ENCODE results near the gene SLC15A5. TPM values are rescaled to one million over a fixed set of nuclear protein-coding genes. Genes with fewer than 3 reads are reported as not detected.

Gene SLC15A5
- total RNA-seq, 2 donors from 2014 or later: not detected

GRCh38 chr12:16163146-16163545 is 114.3 kb downstream of the SLC15A5 start:
- Histone ChIP-seq H3K27me3 (no peaks in the 10 kb centered on the region), H3K4me1 (no peaks in the 10 kb centered on the region), H3K4me3 (no peak overlapping the region), H3K36me3 (replicated peaks in 1 of 2; ENCODE audit: insufficient read depth in 1 of 2, low read depth in 2 of 2) (no peaks in the 10 kb centered on the region), H3K9me3 (no peaks in the 10 kb centered on the region), H3K27ac (no peak overlapping the region)
- DNase-seq: no peak
- no peak for ATAC-seq
- intact Hi-C loops (cut with DNase I): loop anchor here (10.0 kb wide), 1 partner anchor 202 kb away; no protein-coding TSS in a partner anchor
- TF ChIP-seq POLR2A (IDR thresholded peaks at IDR 0.05) (no peak), CTCF (IDR thresholded peaks at IDR 0.05) (no peak)
- WGBS, 2 donors: 61 to 71% methylated on average over 4 of the region's 4 CpGs

GRCh38 chr12:16159571-16159970 is 117.9 kb downstream of the SLC15A5 start:
- Histone ChIP-seq H3K4me3 (no peak overlapping the region), H3K27ac (no peak overlapping the region), H3K36me3 (replicated peaks in 1 of 2; ENCODE audit: insufficient read depth in 1 of 2, low read depth in 2 of 2) (no peaks in the 10 kb centered on the region), H3K27me3 (no peaks in the 10 kb centered on the region), H3K9me3 (no peaks in the 10 kb centered on the region), H3K4me1 (no peaks in the 10 kb centered on the region)
- intact Hi-C loops (cut with DNase I): no loop called here
- ATAC-seq (no peak), DNase-seq (no peak)
- WGBS, 2 donors: 86 to 92% methylated on average over 1 of the region's 1 CpG
- TF ChIP-seq CTCF (IDR thresholded peaks at IDR 0.05) (no peak), POLR2A (IDR thresholded peaks at IDR 0.05) (no peak)

- Histone ChIP-seq H3K4me1 (no peaks in the 10 kb centered on the region), H3K9me3 (no peaks in the 10 kb centered on the region), H3K27me3 (no peaks in the 10 kb centered on the region), H3K4me3 (no peak overlapping the region), H3K27ac (no peak overlapping the region), H3K36me3 (replicated peaks in 1 of 2; ENCODE audit: insufficient read depth in 1 of 2, low read depth in 2 of 2) (no peaks in the 10 kb centered on the region)
- DNase-seq: no peak
- WGBS, 2 donors: 82 to 100% methylated on average over 1 of the region's 1 CpG
- TF ChIP-seq CTCF (IDR thresholded peaks at IDR 0.05) (no peak), POLR2A (IDR thresholded peaks at IDR 0.05) (no peak)
- ATAC-seq: no peak
- intact Hi-C loops (cut with DNase I): no loop called here
These were observed 119.4 kb downstream of the SLC15A5 start for GRCh38 chr12:16158050-16158449.

- no peak overlapping the region for H3K4me3 ChIP-seq
- DNase-seq (no peak), ATAC-seq (no peak)
- no peaks in the 10 kb centered on the region for H3K36me3 ChIP-seq (replicated peaks in 1 of 2; ENCODE audit: insufficient read depth in 1 of 2, low read depth in 2 of 2)
- no peaks in the 10 kb centered on the region for H3K27me3 ChIP-seq
- intact Hi-C loops (cut with DNase I): no loop called here
- no peaks in the 10 kb centered on the region for H3K4me1 ChIP-seq
- 81 to 85% methylated on average over 1 of the region's 1 CpG for WGBS, 2 donors
- TF ChIP-seq POLR2A (IDR thresholded peaks at IDR 0.05) (no peak), CTCF (IDR thresholded peaks at IDR 0.05) (no peak)
- no peaks in the 10 kb centered on the region for H3K9me3 ChIP-seq
- no peak overlapping the region for H3K27ac ChIP-seq
These were observed 121.5 kb downstream of the SLC15A5 start for GRCh38 chr12:16155938-16156337.

- DNase-seq (no peak), ATAC-seq (no peak)
- TF ChIP-seq POLR2A (IDR thresholded peaks at IDR 0.05) (no peak), CTCF (IDR thresholded peaks at IDR 0.05) (no peak)
- no peak overlapping the region for H3K27ac ChIP-seq
- H3K36me3 ChIP-seq (replicated peaks in 1 of 2; ENCODE audit: insufficient read depth in 1 of 2, low read depth in 2 of 2): no peaks in the 10 kb centered on the region
- H3K9me3 ChIP-seq: no peaks in the 10 kb centered on the region
- intact Hi-C loops (cut with DNase I): no loop called here
- H3K4me1 ChIP-seq: no peaks in the 10 kb centered on the region
- no peak overlapping the region for H3K4me3 ChIP-seq
- no peaks in the 10 kb centered on the region for H3K27me3 ChIP-seq
These were observed 122.5 kb downstream of the SLC15A5 start for GRCh38 chr12:16154990-16155389.
